Measurements from ENCODE around the gene RYR3.

The RYR3 gene

DNA sequence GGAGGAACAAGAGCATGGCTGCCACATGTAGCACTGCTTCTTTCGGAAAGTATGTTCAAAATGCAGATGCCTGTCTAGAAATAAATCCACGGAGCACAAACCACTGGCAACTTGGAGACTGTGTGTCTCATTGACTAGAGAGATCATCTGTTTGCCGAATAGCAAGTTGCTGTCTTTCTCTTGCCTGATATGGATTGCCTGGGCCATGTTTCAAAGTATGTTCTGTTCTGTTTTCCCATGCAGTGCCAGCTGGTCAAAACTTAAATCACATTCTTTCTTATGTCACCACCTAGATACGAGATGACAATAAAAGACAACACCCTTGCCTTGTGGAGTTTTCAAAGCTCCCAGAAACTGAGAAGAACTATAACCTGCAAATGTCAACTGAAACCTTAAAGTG is 318.9 kb downstream of the RYR3 start:
- no peaks in the 10 kb centered on the region for H3K4me1 ChIP-seq (ENCODE audit: control insufficient read depth, insufficient read depth, low read depth, low read length)
- H3K9ac ChIP-seq (ENCODE audit: low read length) = no peak overlapping the region
- WGBS = 67% methylated on average over 4 of the region's 4 CpGs
- H3K23ac ChIP-seq (ENCODE audit: low read length in 2 of 2) = no peak overlapping the region
- peaks cover 4 to 66% of the 10 kb centered on the region in 2 experiments for H3K27me3 ChIP-seq (ENCODE audit: control insufficient read depth in 1 of 2, insufficient read depth in 1 of 2, low read length in 2 of 2)
- H3K36me3 ChIP-seq (ENCODE audit: control insufficient read depth in 1 of 2, insufficient read depth in 2 of 2, low read depth in 1 of 2, low read length in 2 of 2) = peaks cover 0 to 22% of the 10 kb centered on the region in 2 experiments
- no peak overlapping the region for H3K14ac ChIP-seq (ENCODE audit: low read length in 2 of 2)
- H3K4me2 ChIP-seq (ENCODE audit: low read length, poor library complexity, severe bottlenecking) = no peak overlapping the region
- peaks cover 7% of the 10 kb centered on the region for H3K9me3 ChIP-seq (ENCODE audit: control insufficient read depth, low read length)
- no peak overlapping the region for H3K18ac ChIP-seq (ENCODE audit: low read depth in 1 of 2, low read length in 2 of 2)
- no peak overlapping the region for H2AK5ac ChIP-seq (ENCODE audit: low read length, severe bottlenecking)
- no peak overlapping the region for H2BK120ac ChIP-seq (ENCODE audit: low read depth, low read length)
- no peak overlapping the region for H2BK5ac ChIP-seq (ENCODE audit: low read depth, low read length, poor library complexity, severe bottlenecking)
- no peak overlapping the region for H4K91ac ChIP-seq (ENCODE audit: low read length)
- H3K79me1 ChIP-seq (replicated peaks; ENCODE audit: low read length, poor library complexity, severe bottlenecking) = no peaks in the 10 kb centered on the region
- no peak overlapping the region for H3K27ac ChIP-seq (ENCODE audit: low read length, poor library complexity, severe bottlenecking)
- no peak overlapping the region for H2BK12ac ChIP-seq (ENCODE audit: low read length in 2 of 2)
- H3K4ac ChIP-seq (ENCODE audit: low read depth in 1 of 2, low read length in 2 of 2) = no peak overlapping the region
- no peak overlapping the region for H3K4me3 ChIP-seq (ENCODE audit: insufficient read depth in 1 of 2, low read depth in 1 of 2, low read length in 2 of 2)
- no peak overlapping the region for H2AFZ ChIP-seq (ENCODE audit: low read depth, low read length)
- H2BK15ac ChIP-seq (ENCODE audit: low read depth, poor library complexity, severe bottlenecking) = no peak overlapping the region
- DNase-seq = no peak
- H4K8ac ChIP-seq (ENCODE audit: low read length) = no peak overlapping the region

- no peak overlapping the region for H2BK12ac ChIP-seq (ENCODE audit: low read length in 2 of 2)
- H4K91ac ChIP-seq (ENCODE audit: low read length) = no peak overlapping the region
- no peak overlapping the region for H4K8ac ChIP-seq (ENCODE audit: low read length)
- no peak overlapping the region for H2AFZ ChIP-seq (ENCODE audit: low read depth, low read length)
- no peak overlapping the region for H3K27ac ChIP-seq (ENCODE audit: low read length, poor library complexity, severe bottlenecking)
- peaks cover 0 to 20% of the 10 kb centered on the region in 2 experiments for H3K36me3 ChIP-seq (ENCODE audit: control insufficient read depth in 1 of 2, insufficient read depth in 2 of 2, low read depth in 1 of 2, low read length in 2 of 2)
- no peak overlapping the region for H3K9ac ChIP-seq (ENCODE audit: low read length)
- no peak overlapping the region for H2BK120ac ChIP-seq (ENCODE audit: low read depth, low read length)
- 50% methylated on average over 6 of the region's 7 CpGs for WGBS
- no peak overlapping the region for H3K4ac ChIP-seq (ENCODE audit: low read depth in 1 of 2, low read length in 2 of 2)
- H3K9me3 ChIP-seq (ENCODE audit: control insufficient read depth, low read length) = peaks cover 7% of the 10 kb centered on the region
- no peaks in the 10 kb centered on the region for H3K4me1 ChIP-seq (ENCODE audit: control insufficient read depth, insufficient read depth, low read depth, low read length)
- H3K4me3 ChIP-seq (ENCODE audit: insufficient read depth in 1 of 2, low read depth in 1 of 2, low read length in 2 of 2) = no peak overlapping the region
- H3K79me1 ChIP-seq (replicated peaks; ENCODE audit: low read length, poor library complexity, severe bottlenecking) = no peaks in the 10 kb centered on the region
- H3K4me2 ChIP-seq (ENCODE audit: low read length, poor library complexity, severe bottlenecking) = no peak overlapping the region
- no peak overlapping the region for H3K18ac ChIP-seq (ENCODE audit: low read depth in 1 of 2, low read length in 2 of 2)
- H2BK15ac ChIP-seq (ENCODE audit: low read depth, poor library complexity, severe bottlenecking) = no peak overlapping the region
- no peak overlapping the region for H3K14ac ChIP-seq (ENCODE audit: low read length in 2 of 2)
- H2BK5ac ChIP-seq (ENCODE audit: low read depth, low read length, poor library complexity, severe bottlenecking) = no peak overlapping the region
- no peak for DNase-seq
- no peak overlapping the region for H3K23ac ChIP-seq (ENCODE audit: low read length in 2 of 2)
- H2AK5ac ChIP-seq (ENCODE audit: low read length, severe bottlenecking) = no peak overlapping the region
- H3K27me3 ChIP-seq (ENCODE audit: control insufficient read depth in 1 of 2, insufficient read depth in 1 of 2, low read length in 2 of 2) = peaks cover 22 to 88% of the 10 kb centered on the region in 2 experiments
These were observed 325.5 kb downstream of the RYR3 start for GRCh38 chr15:33636234-33636633.

DNA sequence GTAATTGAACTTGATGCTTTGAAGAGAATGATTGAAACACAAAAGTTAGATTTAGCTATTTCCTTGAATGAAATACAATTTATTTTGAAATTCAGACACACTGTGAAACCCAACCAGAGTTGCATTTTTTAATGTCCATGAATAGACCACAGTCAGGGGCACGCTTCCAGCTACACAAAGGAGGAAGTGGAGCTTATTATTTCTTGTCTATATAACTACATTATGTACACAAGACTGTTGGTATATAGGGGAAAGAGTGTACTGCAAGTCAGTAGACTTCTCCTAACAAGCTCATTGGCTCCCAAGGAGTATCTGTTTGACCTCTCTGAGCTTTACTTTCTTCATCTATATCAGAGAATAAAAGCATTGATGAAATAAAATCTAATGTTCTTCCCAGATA is 326.2 kb downstream of the RYR3 start:
- H3K9me3 ChIP-seq (ENCODE audit: control insufficient read depth, low read length) = peaks cover 7% of the 10 kb centered on the region
- no peak overlapping the region for H3K23ac ChIP-seq (ENCODE audit: low read length in 2 of 2)
- H3K4me1 ChIP-seq (ENCODE audit: control insufficient read depth, insufficient read depth, low read depth, low read length) = no peaks in the 10 kb centered on the region
- H3K14ac ChIP-seq (ENCODE audit: low read length in 2 of 2) = no peak overlapping the region
- no peaks in the 10 kb centered on the region for H3K79me1 ChIP-seq (replicated peaks; ENCODE audit: low read length, poor library complexity, severe bottlenecking)
- H3K18ac ChIP-seq (ENCODE audit: low read depth in 1 of 2, low read length in 2 of 2) = no peak overlapping the region
- H3K36me3 ChIP-seq (ENCODE audit: control insufficient read depth in 1 of 2, insufficient read depth in 2 of 2, low read depth in 1 of 2, low read length in 2 of 2) = peaks cover 0 to 15% of the 10 kb centered on the region in 2 experiments
- peaks cover 28 to 88% of the 10 kb centered on the region in 2 experiments for H3K27me3 ChIP-seq (ENCODE audit: control insufficient read depth in 1 of 2, insufficient read depth in 1 of 2, low read length in 2 of 2)
- H3K4me3 ChIP-seq (ENCODE audit: insufficient read depth in 1 of 2, low read depth in 1 of 2, low read length in 2 of 2) = no peak overlapping the region
- H2BK5ac ChIP-seq (ENCODE audit: low read depth, low read length, poor library complexity, severe bottlenecking) = no peak overlapping the region
- no peak overlapping the region for H2BK12ac ChIP-seq (ENCODE audit: low read length in 2 of 2)
- H3K4me2 ChIP-seq (ENCODE audit: low read length, poor library complexity, severe bottlenecking) = no peak overlapping the region
- DNase-seq = no peak
- no peak overlapping the region for H4K91ac ChIP-seq (ENCODE audit: low read length)
- H3K9ac ChIP-seq (ENCODE audit: low read length) = no peak overlapping the region
- no peak overlapping the region for H3K4ac ChIP-seq (ENCODE audit: low read depth in 1 of 2, low read length in 2 of 2)
- H2BK120ac ChIP-seq (ENCODE audit: low read depth, low read length) = no peak overlapping the region
- no peak overlapping the region for H3K27ac ChIP-seq (ENCODE audit: low read length, poor library complexity, severe bottlenecking)
- WGBS = no CpG with 5 or more reads among the region's 1 CpG
- no peak overlapping the region for H2AFZ ChIP-seq (ENCODE audit: low read depth, low read length)
- H2BK15ac ChIP-seq (ENCODE audit: low read depth, poor library complexity, severe bottlenecking) = no peak overlapping the region
- no peak overlapping the region for H2AK5ac ChIP-seq (ENCODE audit: low read length, severe bottlenecking)
- H4K8ac ChIP-seq (ENCODE audit: low read length) = no peak overlapping the region

DNA sequence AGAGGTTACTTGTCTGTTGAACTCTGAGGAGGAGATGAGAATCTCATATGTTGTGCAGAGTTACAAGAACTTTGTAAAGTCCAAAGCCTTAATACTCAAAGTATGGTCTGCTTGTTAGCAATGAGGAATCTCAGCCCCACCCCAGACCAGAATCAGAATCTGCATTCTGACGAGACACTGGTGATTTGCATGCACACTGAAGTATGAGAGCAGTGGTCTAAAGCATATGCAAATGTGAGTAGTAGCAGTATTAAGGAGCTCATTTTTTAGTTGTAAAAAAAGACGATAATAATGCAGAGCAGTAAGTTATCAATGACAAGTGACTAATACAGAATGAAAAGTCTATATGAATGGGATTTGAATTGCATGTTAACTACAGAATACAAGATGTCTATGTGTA is 327.7 kb downstream of the RYR3 start:
- Histone ChIP-seq H2BK15ac (ENCODE audit: low read depth, poor library complexity, severe bottlenecking) (no peak overlapping the region), H3K4me2 (ENCODE audit: low read length, poor library complexity, severe bottlenecking) (no peak overlapping the region), H3K4me3 (ENCODE audit: insufficient read depth in 1 of 2, low read depth in 1 of 2, low read length in 2 of 2) (no peak overlapping the region), H3K23ac (ENCODE audit: low read length in 2 of 2) (no peak overlapping the region), H2BK12ac (ENCODE audit: low read length in 2 of 2) (no peak overlapping the region), H4K91ac (ENCODE audit: low read length) (no peak overlapping the region), H3K4ac (ENCODE audit: low read depth in 1 of 2, low read length in 2 of 2) (no peak overlapping the region), H2AFZ (ENCODE audit: low read depth, low read length) (no peak overlapping the region), H3K14ac (ENCODE audit: low read length in 2 of 2) (no peak overlapping the region), H3K79me1 (replicated peaks; ENCODE audit: low read length, poor library complexity, severe bottlenecking) (no peaks in the 10 kb centered on the region), H3K27me3 (ENCODE audit: control insufficient read depth in 1 of 2, insufficient read depth in 1 of 2, low read length in 2 of 2) (peaks cover 36 to 85% of the 10 kb centered on the region in 2 experiments), H4K8ac (ENCODE audit: low read length) (no peak overlapping the region), H2AK5ac (ENCODE audit: low read length, severe bottlenecking) (no peak overlapping the region), H3K18ac (ENCODE audit: low read depth in 1 of 2, low read length in 2 of 2) (no peak overlapping the region), H3K27ac (ENCODE audit: low read length, poor library complexity, severe bottlenecking) (no peak overlapping the region), H2BK120ac (ENCODE audit: low read depth, low read length) (no peak overlapping the region), H3K9ac (ENCODE audit: low read length) (no peak overlapping the region), H3K4me1 (ENCODE audit: control insufficient read depth, insufficient read depth, low read depth, low read length) (no peaks in the 10 kb centered on the region), H3K9me3 (ENCODE audit: control insufficient read depth, low read length) (peaks cover 2% of the 10 kb centered on the region), H3K36me3 (ENCODE audit: control insufficient read depth in 1 of 2, insufficient read depth in 2 of 2, low read depth in 1 of 2, low read length in 2 of 2) (peaks cover 0 to 12% of the 10 kb centered on the region in 2 experiments), H2BK5ac (ENCODE audit: low read depth, low read length, poor library complexity, severe bottlenecking) (no peak overlapping the region)
- no peak for DNase-seq
- WGBS = 80% methylated on average over 2 of the region's 2 CpGs

Data from mesenchymal stem cell (in vitro differentiated cells and primary cell).